ENCODE data around the gene ARMH4.

DNA sequence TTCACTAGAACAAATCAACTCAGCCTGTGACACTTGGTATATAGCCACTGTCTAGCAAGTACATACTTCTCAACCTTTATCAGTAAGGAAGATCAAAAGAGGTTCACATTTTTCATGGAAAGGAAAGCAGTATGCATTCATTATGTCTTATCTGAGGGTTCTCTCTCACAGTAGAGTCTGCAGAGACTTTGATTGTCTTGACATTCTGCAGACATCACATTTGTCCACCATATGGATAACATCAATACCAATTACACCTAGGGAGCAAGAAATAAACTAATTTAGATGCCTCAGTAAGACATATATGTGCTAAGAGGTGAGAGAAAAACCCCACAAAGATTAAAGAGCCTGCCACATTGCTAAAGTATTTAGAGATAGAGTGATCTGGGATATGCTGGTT, 175.3 kb downstream of the ARMH4 start:
- TF ChIP-seq POLR2AphosphoS5 (IDR thresholded peaks at IDR 0.05; ENCODE audit: low read depth, low read length) (no peak), CTCF (IDR thresholded peaks at IDR 0.05) (no peak)
- TF ChIP-seq, protein P1, sequence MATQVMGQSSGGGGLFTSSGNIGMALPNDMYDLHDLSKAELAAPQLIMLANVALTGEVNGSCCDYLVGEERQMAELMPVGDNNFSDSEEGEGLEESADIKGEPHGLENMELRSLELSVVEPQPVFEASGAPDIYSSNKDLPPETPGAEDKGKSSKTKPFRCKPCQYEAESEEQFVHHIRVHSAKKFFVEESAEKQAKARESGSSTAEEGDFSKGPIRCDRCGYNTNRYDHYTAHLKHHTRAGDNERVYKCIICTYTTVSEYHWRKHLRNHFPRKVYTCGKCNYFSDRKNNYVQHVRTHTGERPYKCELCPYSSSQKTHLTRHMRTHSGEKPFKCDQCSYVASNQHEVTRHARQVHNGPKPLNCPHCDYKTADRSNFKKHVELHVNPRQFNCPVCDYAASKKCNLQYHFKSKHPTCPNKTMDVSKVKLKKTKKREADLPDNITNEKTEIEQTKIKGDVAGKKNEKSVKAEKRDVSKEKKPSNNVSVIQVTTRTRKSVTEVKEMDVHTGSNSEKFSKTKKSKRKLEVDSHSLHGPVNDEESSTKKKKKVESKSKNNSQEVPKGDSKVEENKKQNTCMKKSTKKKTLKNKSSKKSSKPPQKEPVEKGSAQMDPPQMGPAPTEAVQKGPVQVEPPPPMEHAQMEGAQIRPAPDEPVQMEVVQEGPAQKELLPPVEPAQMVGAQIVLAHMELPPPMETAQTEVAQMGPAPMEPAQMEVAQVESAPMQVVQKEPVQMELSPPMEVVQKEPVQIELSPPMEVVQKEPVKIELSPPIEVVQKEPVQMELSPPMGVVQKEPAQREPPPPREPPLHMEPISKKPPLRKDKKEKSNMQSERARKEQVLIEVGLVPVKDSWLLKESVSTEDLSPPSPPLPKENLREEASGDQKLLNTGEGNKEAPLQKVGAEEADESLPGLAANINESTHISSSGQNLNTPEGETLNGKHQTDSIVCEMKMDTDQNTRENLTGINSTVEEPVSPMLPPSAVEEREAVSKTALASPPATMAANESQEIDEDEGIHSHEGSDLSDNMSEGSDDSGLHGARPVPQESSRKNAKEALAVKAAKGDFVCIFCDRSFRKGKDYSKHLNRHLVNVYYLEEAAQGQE (IDR thresholded peaks at IDR 0.05; ENCODE audit: insufficient read depth in 1 of 2, low read depth in 2 of 2, low read length in 1 of 2), result no peak

Data from Panc1 (cell line).